GM12878 (cell line): ENCODE measurements around the gene SETD5.

ENCODE experiments used
- CTCF ChIP-seq, 3 experiments: IDR thresholded peaks in 2 of 3; conservative IDR thresholded peaks in 1 of 3; 2 replicates each; pipeline ENCODE4 v1.5.1; 2011; ENCODE audit warnings: low read depth in 3 of 3, low read length in 3 of 3, mild to moderate bottlenecking in 3 of 3, control low read depth in 2 of 3, moderate library complexity in 2 of 3, inconsistent platforms in 1 of 3, mixed read lengths in 1 of 3; ENCODE audit not compliant: control insufficient read depth in 2 of 3, insufficient read depth in 1 of 3; ENCODE audit errors: extremely low read depth in 1 of 3
- USF1 ChIP-seq: IDR thresholded peaks from 2 replicates; pipeline ENCODE4 v1.6.1; 2011; ENCODE audit warnings: borderline replicate concordance, low read depth, mild to moderate bottlenecking, moderate library complexity, mixed read lengths, low read length; ENCODE audit not compliant: insufficient read depth; ENCODE audit errors: extremely low read length

GRCh38 chr3:9377981-9378380 is 19.4 kb upstream of the SETD5 start:
- TF ChIP-seq USF1 (no peak), CTCF (IDR thresholded peaks at IDR 0.05 in 2 of 3, conservative IDR thresholded peaks at IDR 0.05 in 1 of 3; ENCODE audit: control insufficient read depth in 2 of 3, extremely low read depth in 1 of 3, insufficient read depth in 1 of 3, low read depth in 3 of 3, low read length in 3 of 3) (no peak)
